Mesendoderm (in vitro differentiated cells): ENCODE measurements around the gene FAHD1.

ENCODE experiments used
- DNase-seq: peaks from one replicate; pipeline ENCODE4 v3.0.0; 2013
- H2AK5ac ChIP-seq: 2 replicates; pipeline ENCODE4 v1.6.1; 2013; ENCODE audit warnings: low read length, inconsistent platforms
- H2BK120ac ChIP-seq: 2 replicates; pipeline ENCODE4 v1.6.1; 2013; ENCODE audit warnings: low read depth, mild to moderate bottlenecking, low read length, moderate library complexity, mixed read lengths
- H2BK15ac ChIP-seq: replicated peaks from 2 replicates; pipeline ENCODE4 v1.6.1; 2013; ENCODE audit warnings: low read depth, mild to moderate bottlenecking, moderate library complexity
- H2BK5ac ChIP-seq: 2 replicates; pipeline ENCODE4 v1.6.1; 2013; ENCODE audit warnings: low read length, inconsistent platforms
- H3K18ac ChIP-seq: 2 replicates; pipeline ENCODE4 v1.6.1; 2013; ENCODE audit warnings: mild to moderate bottlenecking, low read length, mixed read lengths
- H3K23ac ChIP-seq: one replicate; pipeline ENCODE4 v1.6.1; 2013; ENCODE audit warnings: low read length
- H3K27ac ChIP-seq: 2 replicates; pipeline ENCODE4 v1.5.1; 2013; ENCODE audit warnings: low read depth, mild to moderate bottlenecking, inconsistent platforms, low read length, moderate library complexity
- H3K27me3 ChIP-seq: 2 replicates; pipeline ENCODE4 v1.6.1; 2013; ENCODE audit warnings: low read length, control low read depth, mild to moderate bottlenecking, inconsistent platforms; ENCODE audit not compliant: insufficient read depth, poor library complexity
- H3K36me3 ChIP-seq: 2 replicates; pipeline ENCODE4 v1.6.1; 2013; ENCODE audit warnings: low read length, inconsistent platforms; ENCODE audit not compliant: control insufficient read depth, insufficient read depth
- H3K4ac ChIP-seq: one replicate; pipeline ENCODE4 v1.6.1; 2013; ENCODE audit warnings: low read depth, mild to moderate bottlenecking, low read length, moderate library complexity
- H3K4me1 ChIP-seq: 2 replicates; pipeline ENCODE4 v1.6.1; 2013; ENCODE audit warnings: low read depth, low read length, inconsistent platforms; ENCODE audit not compliant: control insufficient read depth
- H3K4me2 ChIP-seq: 2 replicates; pipeline ENCODE4 v1.6.1; 2013; ENCODE audit warnings: low read length
- H3K4me3 ChIP-seq: 2 replicates; pipeline ENCODE4 v1.5.1; 2013; ENCODE audit warnings: mild to moderate bottlenecking, low read length
- H3K56ac ChIP-seq: one replicate; pipeline ENCODE4 v1.6.1; 2013; ENCODE audit warnings: low read length
- H3K79me1 ChIP-seq: 2 replicates; pipeline ENCODE4 v1.6.1; 2013; ENCODE audit warnings: low read length, inconsistent platforms
- H3K79me2 ChIP-seq: 2 replicates; pipeline ENCODE4 v1.6.1; 2013; ENCODE audit warnings: mild to moderate bottlenecking, low read length; ENCODE audit not compliant: control insufficient read depth, insufficient read depth
- H3K9ac ChIP-seq: 2 replicates; pipeline ENCODE4 v1.6.1; 2013; ENCODE audit warnings: low read length, inconsistent platforms
- H4K5ac ChIP-seq: one replicate; pipeline ENCODE4 v1.6.1; 2013; ENCODE audit warnings: low read length
- H4K8ac ChIP-seq: one replicate; pipeline ENCODE4 v1.6.1; 2013; ENCODE audit warnings: low read depth, mild to moderate bottlenecking, control low read depth, low read length, moderate library complexity
- WGBS: extraction: QIAGEN DNeasy Blood & Tissue Kit; methylation state at CpG from one replicate; pipeline ENCODE4 v1.1.7; 2013; ENCODE audit warnings: low lambda C conversion rate, missing lambda C conversion rate; ENCODE audit not compliant: insufficient coverage; ENCODE audit errors: extremely low coverage; 5-methylcytosine and 5-hydroxymethylcytosine counted together

The FAHD1 gene

GRCh38 chr16:1857433-1858097, 30.6 kb downstream of the FAHD1 start:
- Histone ChIP-seq H3K4me1 (no peaks in the 10 kb centered on the region), H4K5ac (no peak overlapping the region), H3K23ac (no peak overlapping the region), H3K56ac (no peak overlapping the region), H3K4me2 (no peak overlapping the region), H3K79me2 (no peaks in the 10 kb centered on the region), H2AK5ac (no peak overlapping the region), H2BK120ac (no peak overlapping the region), H3K27me3 (peaks cover 2% of the 10 kb centered on the region), H3K4me3 (no peak overlapping the region), H3K4ac (no peak overlapping the region), H2BK5ac (no peak overlapping the region), H3K9ac (no peak overlapping the region), H3K36me3 (no peaks in the 10 kb centered on the region), H4K8ac (no peak overlapping the region), H2BK15ac (no peak overlapping the region), H3K27ac (no peak overlapping the region), H3K79me1 (no peaks in the 10 kb centered on the region), H3K18ac (no peak overlapping the region)
- DNase-seq: no peak
- WGBS: no CpG with 5 or more reads among the region's 5 CpGs

GRCh38 chr16:1858189-1858865, 31.3 kb downstream of the FAHD1 start:
- Histone ChIP-seq H2AK5ac (no peak overlapping the region), H3K27ac (no peak overlapping the region), H3K9ac (no peak overlapping the region), H4K5ac (no peak overlapping the region), H3K79me1 (no peaks in the 10 kb centered on the region), H3K4me1 (no peaks in the 10 kb centered on the region), H3K56ac (no peak overlapping the region), H3K27me3 (peaks cover 2% of the 10 kb centered on the region), H3K18ac (no peak overlapping the region), H2BK5ac (no peak overlapping the region), H3K4me2 (no peak overlapping the region), H2BK15ac (no peak overlapping the region), H3K4me3 (no peak overlapping the region), H4K8ac (no peak overlapping the region), H3K23ac (no peak overlapping the region), H3K36me3 (no peaks in the 10 kb centered on the region), H3K4ac (no peak overlapping the region), H2BK120ac (no peak overlapping the region), H3K79me2 (no peaks in the 10 kb centered on the region)
- DNase-seq: no peak
- no CpG with 5 or more reads among the region's 8 CpGs for WGBS

DNA sequence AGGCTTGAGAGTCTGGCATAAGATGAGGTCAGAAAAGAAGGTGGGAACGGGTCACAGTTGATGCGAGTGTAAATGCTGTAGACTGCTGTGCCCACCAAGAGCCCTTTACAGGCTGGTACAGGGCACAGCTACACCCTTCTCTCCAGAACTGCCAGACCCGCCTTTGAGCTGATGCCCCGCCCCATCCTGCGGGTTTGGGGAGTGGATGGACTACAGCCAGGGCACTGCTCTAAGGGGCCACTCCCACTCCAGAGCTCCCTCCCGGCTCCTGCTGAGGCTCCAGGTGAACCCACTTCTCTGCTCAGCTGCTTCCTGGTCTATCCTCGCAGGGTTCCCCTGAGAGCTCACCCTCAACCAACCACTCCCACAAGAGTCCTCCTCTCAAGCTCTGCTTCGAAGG, 32.6 kb downstream of the FAHD1 start:
- Histone ChIP-seq H3K27me3 (peaks cover 2% of the 10 kb centered on the region), H3K4ac (no peak overlapping the region), H3K4me2 (no peak overlapping the region), H3K4me3 (no peak overlapping the region), H3K56ac (no peak overlapping the region), H3K36me3 (no peaks in the 10 kb centered on the region), H4K8ac (no peak overlapping the region), H3K27ac (no peak overlapping the region), H3K79me2 (no peaks in the 10 kb centered on the region), H3K23ac (no peak overlapping the region), H2BK15ac (no peak overlapping the region), H3K9ac (no peak overlapping the region), H3K79me1 (no peaks in the 10 kb centered on the region), H2BK120ac (no peak overlapping the region), H2AK5ac (no peak overlapping the region), H4K5ac (no peak overlapping the region), H3K4me1 (no peaks in the 10 kb centered on the region), H3K18ac (no peak overlapping the region), H2BK5ac (no peak overlapping the region)
- no CpG with 5 or more reads among the region's 8 CpGs for WGBS
- no peak for DNase-seq

- H3K56ac ChIP-seq: no peak overlapping the region
- no peaks in the 10 kb centered on the region for H3K79me2 ChIP-seq
- H2AK5ac ChIP-seq: no peak overlapping the region
- no peak overlapping the region for H3K18ac ChIP-seq
- H3K4me2 ChIP-seq: no peak overlapping the region
- H3K79me1 ChIP-seq: no peaks in the 10 kb centered on the region
- no peak overlapping the region for H3K27ac ChIP-seq
- H3K23ac ChIP-seq: no peak overlapping the region
- DNase-seq: no peak
- H3K36me3 ChIP-seq: no peaks in the 10 kb centered on the region
- no peak overlapping the region for H3K4me3 ChIP-seq
- no peak overlapping the region for H3K9ac ChIP-seq
- H3K4ac ChIP-seq: no peak overlapping the region
- H3K27me3 ChIP-seq: peaks cover 2% of the 10 kb centered on the region
- no peak overlapping the region for H2BK15ac ChIP-seq
- WGBS: no CpG with 5 or more reads among the region's 5 CpGs
- no peak overlapping the region for H2BK120ac ChIP-seq
- H2BK5ac ChIP-seq: no peak overlapping the region
- H4K5ac ChIP-seq: no peak overlapping the region
- no peaks in the 10 kb centered on the region for H3K4me1 ChIP-seq
- no peak overlapping the region for H4K8ac ChIP-seq
These were observed 34.7 kb downstream of the FAHD1 start for GRCh38 chr16:1861730-1862129.

- no peaks in the 10 kb centered on the region for H3K4me1 ChIP-seq
- no peak overlapping the region for H3K4ac ChIP-seq
- no peak overlapping the region for H3K4me2 ChIP-seq
- H2BK5ac ChIP-seq: no peak overlapping the region
- H3K18ac ChIP-seq: no peak overlapping the region
- no peak overlapping the region for H2BK15ac ChIP-seq
- no peak overlapping the region for H4K8ac ChIP-seq
- H3K36me3 ChIP-seq: no peaks in the 10 kb centered on the region
- H2BK120ac ChIP-seq: no peak overlapping the region
- no peak overlapping the region for H4K5ac ChIP-seq
- H3K56ac ChIP-seq: no peak overlapping the region
- H3K4me3 ChIP-seq: no peak overlapping the region
- H3K27me3 ChIP-seq: peaks cover 2% of the 10 kb centered on the region
- H3K27ac ChIP-seq: no peak overlapping the region
- H3K79me2 ChIP-seq: no peaks in the 10 kb centered on the region
- no peak overlapping the region for H3K9ac ChIP-seq
- H2AK5ac ChIP-seq: no peak overlapping the region
- no peaks in the 10 kb centered on the region for H3K79me1 ChIP-seq
- DNase-seq: no peak
- no CpG with 5 or more reads among the region's 9 CpGs for WGBS
- H3K23ac ChIP-seq: no peak overlapping the region
These were observed 35.4 kb downstream of the FAHD1 start for GRCh38 chr16:1862394-1862793.
